GM12891 (cell line): ENCODE results near the gene GOLGA7B.

Experiments
- PAX5 ChIP-seq: IDR thresholded peaks from 2 replicates; pipeline ENCODE4 v1.6.1; 2011; ENCODE audit warnings: low read length, moderate library complexity, mild to moderate bottlenecking; ENCODE audit not compliant: insufficient read depth, severe bottlenecking
- POLR2A ChIP-seq: IDR thresholded peaks from 2 replicates; pipeline ENCODE4 v1.6.1; 2011; ENCODE audit warnings: low read depth, low read length, control low read depth
- POLR2AphosphoS5 ChIP-seq: IDR thresholded peaks from 2 replicates; pipeline ENCODE4 v1.6.1; 2011; ENCODE audit warnings: low read depth, low read length, control low read depth
- POU2F2 ChIP-seq: IDR thresholded peaks from 2 replicates; pipeline ENCODE4 v1.6.1; 2011; ENCODE audit warnings: low read depth, mild to moderate bottlenecking, control low read depth, low read length, moderate library complexity
- SPI1 ChIP-seq: IDR thresholded peaks from 2 replicates; pipeline ENCODE4 v1.6.1; 2011; ENCODE audit warnings: low read depth, low read length, control low read depth
- TAF1 ChIP-seq: IDR thresholded peaks from 2 replicates; pipeline ENCODE4 v1.6.1; 2011; ENCODE audit warnings: low read depth, low read length, control low read depth

- TF ChIP-seq POLR2A (no peak), POLR2AphosphoS5 (no peak), TAF1 (no peak), SPI1 (no peak), PAX5 (no peak), POU2F2 (no peak)
Observed at GRCh38 chr10:97868134-97868685, 18.6 kb downstream of the GOLGA7B start.
